Measurements from ENCODE around the gene DGKH.

The DGKH gene

DNA sequence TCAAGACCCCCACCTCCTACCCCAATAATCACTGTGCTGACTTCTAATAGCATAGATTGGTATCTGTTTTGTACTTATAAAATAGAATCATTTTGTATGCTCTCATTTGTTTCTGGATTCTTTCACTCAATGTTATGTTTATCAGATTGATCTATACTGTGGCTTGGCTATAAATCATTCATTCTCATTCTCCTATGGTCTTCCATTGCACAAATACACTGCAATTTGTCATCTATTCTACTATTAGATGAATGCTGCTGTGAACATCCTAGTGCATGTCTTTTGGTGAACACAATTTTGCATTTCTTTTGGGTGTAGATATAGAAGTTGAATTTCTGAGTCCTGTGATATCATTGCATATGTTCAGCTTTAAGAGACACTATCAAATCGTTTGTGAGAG, 128.7 kb downstream of the DGKH start:
- Histone ChIP-seq H3K27me3 (ENCODE audit: insufficient read depth, poor library complexity, severe bottlenecking) (no peaks in the 10 kb centered on the region), H3K9me3 (ENCODE audit: severe bottlenecking) (no peaks in the 10 kb centered on the region), H3K27ac (ENCODE audit: poor library complexity, severe bottlenecking) (no peak overlapping the region), H3K4me1 (ENCODE audit: insufficient read depth, poor library complexity, severe bottlenecking) (no peaks in the 10 kb centered on the region), H3K36me3 (ENCODE audit: low read depth) (peaks cover 54% of the 10 kb centered on the region), H3K4me3 (ENCODE audit: severe bottlenecking) (no peak overlapping the region)
- DNase-seq (ENCODE audit: low spot score) = no peak
- TF ChIP-seq, protein P1, sequence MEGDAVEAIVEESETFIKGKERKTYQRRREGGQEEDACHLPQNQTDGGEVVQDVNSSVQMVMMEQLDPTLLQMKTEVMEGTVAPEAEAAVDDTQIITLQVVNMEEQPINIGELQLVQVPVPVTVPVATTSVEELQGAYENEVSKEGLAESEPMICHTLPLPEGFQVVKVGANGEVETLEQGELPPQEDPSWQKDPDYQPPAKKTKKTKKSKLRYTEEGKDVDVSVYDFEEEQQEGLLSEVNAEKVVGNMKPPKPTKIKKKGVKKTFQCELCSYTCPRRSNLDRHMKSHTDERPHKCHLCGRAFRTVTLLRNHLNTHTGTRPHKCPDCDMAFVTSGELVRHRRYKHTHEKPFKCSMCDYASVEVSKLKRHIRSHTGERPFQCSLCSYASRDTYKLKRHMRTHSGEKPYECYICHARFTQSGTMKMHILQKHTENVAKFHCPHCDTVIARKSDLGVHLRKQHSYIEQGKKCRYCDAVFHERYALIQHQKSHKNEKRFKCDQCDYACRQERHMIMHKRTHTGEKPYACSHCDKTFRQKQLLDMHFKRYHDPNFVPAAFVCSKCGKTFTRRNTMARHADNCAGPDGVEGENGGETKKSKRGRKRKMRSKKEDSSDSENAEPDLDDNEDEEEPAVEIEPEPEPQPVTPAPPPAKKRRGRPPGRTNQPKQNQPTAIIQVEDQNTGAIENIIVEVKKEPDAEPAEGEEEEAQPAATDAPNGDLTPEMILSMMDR (IDR thresholded peaks at IDR 0.05; ENCODE audit: poor library complexity, severe bottlenecking) = no peak
- ATAC-seq (ENCODE audit: low read depth) = no peak

DNA sequence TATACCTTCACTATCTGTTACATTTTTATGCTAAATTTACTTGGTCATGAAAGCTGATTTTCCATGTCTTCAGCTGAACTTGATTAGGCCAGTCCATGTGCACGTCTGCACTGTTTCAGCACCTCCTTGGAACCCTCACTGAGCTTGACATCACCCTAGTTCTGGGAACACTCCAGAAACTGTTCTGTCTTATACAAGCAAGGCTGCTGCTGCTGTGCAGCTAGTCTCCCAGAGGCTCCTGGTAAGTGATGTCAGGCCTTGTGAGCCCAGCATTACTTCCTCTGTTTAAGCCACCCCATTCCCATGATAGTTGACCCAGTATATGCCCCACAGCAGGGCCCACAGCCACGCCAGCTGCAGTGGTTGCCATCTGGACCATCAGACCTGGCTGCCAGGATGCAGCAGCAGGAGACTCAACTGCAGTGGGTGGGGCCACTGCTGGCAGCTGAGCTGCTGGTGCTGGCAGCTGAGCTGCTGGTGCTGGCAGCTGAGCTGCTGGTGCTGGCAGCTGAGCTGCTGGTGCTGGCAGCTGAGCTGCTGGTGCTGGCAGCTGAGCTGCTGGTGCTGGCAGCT, 133.0 kb downstream of the DGKH start:
- no peaks in the 10 kb centered on the region for H3K4me1 ChIP-seq (ENCODE audit: insufficient read depth, poor library complexity, severe bottlenecking)
- H3K27ac ChIP-seq (ENCODE audit: poor library complexity, severe bottlenecking) = no peak overlapping the region
- ATAC-seq (ENCODE audit: low read depth) = no peak
- H3K4me3 ChIP-seq (ENCODE audit: severe bottlenecking) = no peak overlapping the region
- DNase-seq (ENCODE audit: low spot score) = no peak
- no peaks in the 10 kb centered on the region for H3K9me3 ChIP-seq (ENCODE audit: severe bottlenecking)
- H3K36me3 ChIP-seq (ENCODE audit: low read depth) = peaks cover 38% of the 10 kb centered on the region
- no peaks in the 10 kb centered on the region for H3K27me3 ChIP-seq (ENCODE audit: insufficient read depth, poor library complexity, severe bottlenecking)
- TF ChIP-seq, protein P1 (IDR thresholded peaks at IDR 0.05; ENCODE audit: poor library complexity, severe bottlenecking) = no peak

DNA sequence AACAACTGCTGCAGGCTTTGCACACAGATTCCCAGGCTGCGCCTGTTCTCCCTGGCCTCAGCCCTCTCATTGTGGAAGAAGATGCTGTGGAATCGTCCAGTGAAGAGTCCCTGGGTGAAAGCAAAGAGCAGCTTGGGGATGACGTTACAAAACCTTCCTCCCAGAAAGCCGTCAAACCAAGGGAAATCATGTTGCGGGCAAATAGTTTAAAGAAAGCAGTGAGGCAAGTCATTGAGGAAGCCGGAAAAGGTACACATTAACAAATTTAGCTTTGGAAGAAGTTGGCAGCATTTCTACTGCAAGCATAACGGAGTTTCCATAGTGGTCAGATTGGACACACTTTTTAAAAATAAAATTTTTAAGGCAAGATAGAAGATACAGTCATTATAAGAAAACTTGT, 140.6 kb downstream of the DGKH start:
- ATAC-seq (ENCODE audit: low read depth) (no peak), DNase-seq (ENCODE audit: low spot score) (no peak)
- Histone ChIP-seq H3K4me3 (ENCODE audit: severe bottlenecking) (no peak overlapping the region), H3K4me1 (ENCODE audit: insufficient read depth, poor library complexity, severe bottlenecking) (no peaks in the 10 kb centered on the region), H3K36me3 (ENCODE audit: low read depth) (peaks cover 66% of the 10 kb centered on the region), H3K9me3 (ENCODE audit: severe bottlenecking) (no peaks in the 10 kb centered on the region), H3K27me3 (ENCODE audit: insufficient read depth, poor library complexity, severe bottlenecking) (no peaks in the 10 kb centered on the region), H3K27ac (ENCODE audit: poor library complexity, severe bottlenecking) (no peak overlapping the region)
- TF ChIP-seq, protein P1 (IDR thresholded peaks at IDR 0.05; ENCODE audit: poor library complexity, severe bottlenecking) = no peak

DNA sequence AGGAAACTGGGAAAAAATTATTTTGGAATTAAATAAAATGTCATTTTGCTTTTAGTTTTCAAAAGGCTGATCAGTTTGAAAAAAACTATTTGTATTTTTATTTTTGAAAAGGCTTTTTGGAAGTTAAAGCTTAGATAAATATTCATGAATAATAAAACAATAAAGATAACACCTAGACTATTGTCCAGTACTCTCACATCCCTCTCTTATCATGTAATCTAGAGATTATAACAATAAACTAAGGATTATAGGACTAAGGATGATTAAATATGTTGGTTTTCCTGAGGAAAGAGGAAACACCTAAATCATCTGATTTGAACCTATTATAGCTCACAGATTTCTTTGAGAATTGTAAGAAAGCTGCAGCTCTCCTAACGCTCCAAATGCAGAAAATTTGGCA, 142.1 kb downstream of the DGKH start:
- no peak overlapping the region for H3K27ac ChIP-seq (ENCODE audit: poor library complexity, severe bottlenecking)
- no peak for ATAC-seq (ENCODE audit: low read depth)
- no peaks in the 10 kb centered on the region for H3K4me1 ChIP-seq (ENCODE audit: insufficient read depth, poor library complexity, severe bottlenecking)
- H3K9me3 ChIP-seq (ENCODE audit: severe bottlenecking) = no peaks in the 10 kb centered on the region
- H3K36me3 ChIP-seq (ENCODE audit: low read depth) = peaks cover 81% of the 10 kb centered on the region
- DNase-seq (ENCODE audit: low spot score) = no peak
- H3K27me3 ChIP-seq (ENCODE audit: insufficient read depth, poor library complexity, severe bottlenecking) = no peaks in the 10 kb centered on the region
- H3K4me3 ChIP-seq (ENCODE audit: severe bottlenecking) = no peak overlapping the region
- TF ChIP-seq, protein P1 (IDR thresholded peaks at IDR 0.05; ENCODE audit: poor library complexity, severe bottlenecking) = no peak

DNA sequence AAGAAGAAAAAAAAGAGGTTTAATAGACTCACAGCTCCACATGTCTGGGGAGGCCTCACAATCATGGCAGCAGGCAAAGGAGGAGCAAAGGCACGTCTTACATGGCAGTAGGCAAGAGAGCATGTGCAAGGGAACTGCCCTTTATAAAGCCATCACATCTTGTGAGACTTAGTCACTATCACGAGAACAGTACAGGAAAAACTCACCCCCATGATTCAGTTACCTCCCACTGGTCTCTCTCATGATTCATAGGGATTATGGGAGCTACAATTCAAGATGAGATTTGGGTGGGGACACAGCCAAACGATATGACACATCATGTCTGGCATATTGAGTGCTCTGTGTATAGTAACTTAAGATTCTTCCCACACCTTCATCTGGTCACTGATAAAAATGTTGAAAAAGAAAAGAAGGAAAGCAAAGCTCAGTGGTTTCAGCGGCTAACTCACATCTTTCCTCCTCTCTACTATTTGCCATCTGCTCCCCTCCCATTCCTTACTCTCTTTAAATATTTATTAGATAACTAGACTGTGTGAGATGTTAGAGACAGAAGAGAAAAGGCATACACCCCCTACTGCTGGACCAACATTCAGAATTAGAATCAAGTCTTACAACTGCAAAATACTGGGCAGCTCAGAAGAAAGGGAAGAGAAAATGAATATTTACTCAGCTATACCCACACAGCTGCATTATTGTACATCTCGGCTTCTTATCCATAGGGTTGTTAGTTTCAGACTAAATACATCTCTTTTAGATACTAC, 163.4 kb downstream of the DGKH start:
- TF ChIP-seq, protein P1 (IDR thresholded peaks at IDR 0.05; ENCODE audit: poor library complexity, severe bottlenecking) = no peak
- H3K27ac ChIP-seq (ENCODE audit: poor library complexity, severe bottlenecking) = no peak overlapping the region
- ATAC-seq (ENCODE audit: low read depth) = no peak
- no peak for DNase-seq (ENCODE audit: low spot score)
- no peaks in the 10 kb centered on the region for H3K9me3 ChIP-seq (ENCODE audit: severe bottlenecking)
- H3K27me3 ChIP-seq (ENCODE audit: insufficient read depth, poor library complexity, severe bottlenecking) = no peaks in the 10 kb centered on the region
- H3K36me3 ChIP-seq (ENCODE audit: low read depth) = peaks cover 73% of the 10 kb centered on the region
- peaks cover 14% of the 10 kb centered on the region for H3K4me1 ChIP-seq (ENCODE audit: insufficient read depth, poor library complexity, severe bottlenecking)
- H3K4me3 ChIP-seq (ENCODE audit: severe bottlenecking) = no peak overlapping the region

Measured in RWPE2 (cell line).